Measurements from ENCODE around the gene ARMC6. TPM values are rescaled to one million over a fixed set of nuclear protein-coding genes. Genes with fewer than 3 reads are reported as not detected.
A peak's percentile ranks its signal among the peaks of the same experiment; 100 is the strongest.

Gene ARMC6
- total RNA-seq, 4 donors from 2014 or later = 28.3 to 32.0 (median 28.7) TPM

- 0% methylated on average over 25 of the region's 32 CpGs; no CpG with 5 or more reads in 1 of the 2 donors for WGBS, 2 donors
These were observed 302 bp upstream of the ARMC6 start for GRCh38 chr19:19033176-19033425.

GRCh38 chr19:19034204-19034624 lies 811 bp downstream of the ARMC6 start:
- DNase-seq = no peak
- no peak for TF ChIP-seq CTCF (IDR thresholded peaks at IDR 0.05)
- no peak for TF ChIP-seq POLR2A (IDR thresholded peaks at IDR 0.05)
- H3K27me3 ChIP-seq = no peaks in the 10 kb centered on the region
- H3K4me3 ChIP-seq = peak overlapping the region; percentile 79 to 99 (median 88)
- intact Hi-C loops (cut with DNase I) = no loop called here
- H3K9me3 ChIP-seq = no peaks in the 10 kb centered on the region
- WGBS, 2 donors = 7 to 10% methylated on average over 10 of the region's 10 CpGs
- peaks cover 0 to 33% (median 14%) of the 10 kb centered on the region in 3 donors for H3K36me3 ChIP-seq
- H3K4me1 ChIP-seq = peaks cover 18 to 44% (median 21%) of the 10 kb centered on the region in 3 donors
- H3K27ac ChIP-seq = peak overlapping the region; percentile 88 to 99 (median 97)

More at GRCh38 chr19:19033176-19033425, 302 bp upstream of the ARMC6 start:
- peaks cover 18 to 44% (median 21%) of the 10 kb centered on the region in 3 donors for H3K4me1 ChIP-seq
- intact Hi-C loops (cut with DNase I) = no loop called here
- no peak for DNase-seq
- peak overlapping the region; percentile 79 to 99 (median 88) for H3K4me3 ChIP-seq
- no peaks in the 10 kb centered on the region for H3K27me3 ChIP-seq
- peaks cover 6 to 35% (median 25%) of the 10 kb centered on the region in 3 donors for H3K36me3 ChIP-seq
- peak overlapping the region; percentile 88 to 99 (median 97) for H3K27ac ChIP-seq
- no peaks in the 10 kb centered on the region for H3K9me3 ChIP-seq
- TF ChIP-seq POLR2A (IDR thresholded peaks at IDR 0.05) = no peak
- TF ChIP-seq CTCF (IDR thresholded peaks at IDR 0.05) = no peak

- TF ChIP-seq POLR2A (IDR thresholded peaks at IDR 0.05) = no peak
- TF ChIP-seq CTCF (IDR thresholded peaks at IDR 0.05) = no peak
- WGBS, 2 donors = 57 to 61% methylated on average over 4 of the region's 4 CpGs
- H3K4me1 ChIP-seq = peaks cover 0 to 17% (median 4%) of the 10 kb centered on the region in 3 donors
- intact Hi-C loops (cut with DNase I) = no loop called here
- peak overlapping the region in 2 of 4 donors; percentile 35 to 54 for H3K27ac ChIP-seq
- DNase-seq = no peak
- no peaks in the 10 kb centered on the region for H3K27me3 ChIP-seq
- H3K36me3 ChIP-seq = peaks cover 0 to 36% (median 9%) of the 10 kb centered on the region in 3 donors
- no peak overlapping the region for H3K4me3 ChIP-seq
- H3K9me3 ChIP-seq = no peaks in the 10 kb centered on the region
These were observed 6.5 kb downstream of the ARMC6 start for GRCh38 chr19:19039901-19040300.

- Histone ChIP-seq H3K27ac (peak overlapping the region in 2 of 4 donors; percentile 35 to 54), H3K9me3 (no peaks in the 10 kb centered on the region), H3K27me3 (no peaks in the 10 kb centered on the region), H3K4me1 (peaks cover 0 to 12% (median 4%) of the 10 kb centered on the region in 3 donors), H3K4me3 (no peak overlapping the region), H3K36me3 (peaks cover 0 to 39% (median 9%) of the 10 kb centered on the region in 3 donors)
- no peak for DNase-seq
- no peak for TF ChIP-seq POLR2A (IDR thresholded peaks at IDR 0.05)
- TF ChIP-seq CTCF (IDR thresholded peaks at IDR 0.05) = no peak
- WGBS, 2 donors = 44 to 54% methylated on average over 7 of the region's 7 CpGs
- intact Hi-C loops (cut with DNase I) = no loop called here
These were observed 7.0 kb downstream of the ARMC6 start for GRCh38 chr19:19040417-19040816.

GRCh38 chr19:19042732-19043280 lies 9.4 kb downstream of the ARMC6 start:
- no peak for TF ChIP-seq CTCF (IDR thresholded peaks at IDR 0.05)
- no peak for TF ChIP-seq POLR2A (IDR thresholded peaks at IDR 0.05)
- Histone ChIP-seq H3K4me3 (no peak overlapping the region), H3K27me3 (no peaks in the 10 kb centered on the region), H3K36me3 (peaks cover 0 to 61% (median 13%) of the 10 kb centered on the region in 3 donors), H3K4me1 (peaks cover 0 to 12% (median 4%) of the 10 kb centered on the region in 3 donors), H3K27ac (no peak overlapping the region), H3K9me3 (no peaks in the 10 kb centered on the region)
- intact Hi-C loops (cut with DNase I) = no loop called here
- DNase-seq = no peak
- WGBS, 2 donors = 96 to 100% methylated on average over 5 to 8 of the region's 13 CpGs
